Bronchial epithelial cell (primary cell): ENCODE results near the gene COPS7B. TPM values are rescaled to one million over a fixed set of nuclear protein-coding genes. Genes with fewer than 3 reads are reported as not detected.

Experiments used
- DNase-seq: peaks from one replicate; pipeline ENCODE4 v3.0.0-alpha.2; 2010; ENCODE audit warnings: low read depth
- FAIRE-seq: peaks from 2 replicates; lab custom pipeline; 2011; peaks lifted over from hg19 to GRCh38; lab: Jason Lieb, UNC
- H3K27me3 ChIP-seq: 2 replicates; pipeline ENCODE4 v1.5.1; 2011; ENCODE audit warnings: low read length; ENCODE audit not compliant: control insufficient read depth, insufficient read depth
- H3K36me3 ChIP-seq: 2 replicates; pipeline ENCODE4 v1.5.1; 2011; ENCODE audit warnings: low read length; ENCODE audit not compliant: control insufficient read depth, insufficient read depth
- H3K4me3 ChIP-seq: 2 replicates; pipeline ENCODE4 v1.5.1; 2011; ENCODE audit warnings: mild to moderate bottlenecking, low read depth, low read length, control low read depth
- total RNA-seq: library from RNA; depleted of rRNA; stranded (reverse); fragments of >200 nt; gene quantifications from 2 replicates; pipeline ENCODE4 v1.2.1, GENCODE V29; 2014
- TF ChIP-seq, protein P1 (sequence below): IDR thresholded peaks from 2 replicates; pipeline ENCODE4 v1.5.1; 2011; ENCODE audit warnings: mild to moderate bottlenecking, moderate library complexity, low read length, control low read depth, inconsistent platforms; ENCODE audit not compliant: insufficient read depth, severe bottlenecking

COPS7B gene
- total RNA-seq, 1 donor from 2014 or later: 12.6 TPM

DNA sequence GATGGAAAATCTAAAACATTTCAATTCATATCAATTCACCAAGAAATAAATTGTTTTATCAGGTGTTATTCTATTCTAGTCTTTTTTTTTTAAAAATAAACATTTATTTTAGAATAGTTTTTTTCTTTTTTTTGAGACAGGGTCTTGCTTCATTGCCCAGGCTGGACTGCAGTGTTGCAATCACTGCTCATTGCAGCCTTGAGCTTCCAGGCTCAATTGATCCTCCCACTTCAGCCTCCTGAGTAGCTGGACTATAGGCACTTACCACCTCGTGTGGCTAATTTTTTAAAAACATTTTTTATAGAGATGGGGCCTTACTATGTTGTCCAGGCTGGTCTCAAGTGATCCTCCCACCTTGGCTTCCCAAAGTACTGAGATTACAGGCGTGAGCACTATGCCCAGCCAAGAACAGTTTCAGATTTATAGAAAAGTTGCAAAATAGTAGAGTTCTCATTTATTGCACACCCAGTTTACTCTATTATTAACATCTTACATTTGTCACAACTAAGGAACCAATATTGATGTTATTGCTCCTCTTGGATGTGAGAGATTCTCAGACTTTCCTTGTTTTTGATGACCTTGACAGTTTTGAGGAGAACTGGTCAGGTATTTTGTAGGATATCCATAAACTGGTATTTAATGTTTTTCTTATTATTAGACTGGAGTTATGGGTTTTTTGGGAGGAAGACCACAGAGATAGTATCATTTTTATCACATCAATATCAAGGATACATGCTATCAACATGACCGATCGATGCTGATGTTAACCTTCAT lies 35.0 kb upstream of the COPS7B start:
- no peaks in the 10 kb centered on the region for H3K27me3 ChIP-seq
- DNase-seq (no peak), FAIRE-seq (no peak)
- H3K4me3 ChIP-seq: no peak overlapping the region
- no peaks in the 10 kb centered on the region for H3K36me3 ChIP-seq
- TF ChIP-seq, protein P1, sequence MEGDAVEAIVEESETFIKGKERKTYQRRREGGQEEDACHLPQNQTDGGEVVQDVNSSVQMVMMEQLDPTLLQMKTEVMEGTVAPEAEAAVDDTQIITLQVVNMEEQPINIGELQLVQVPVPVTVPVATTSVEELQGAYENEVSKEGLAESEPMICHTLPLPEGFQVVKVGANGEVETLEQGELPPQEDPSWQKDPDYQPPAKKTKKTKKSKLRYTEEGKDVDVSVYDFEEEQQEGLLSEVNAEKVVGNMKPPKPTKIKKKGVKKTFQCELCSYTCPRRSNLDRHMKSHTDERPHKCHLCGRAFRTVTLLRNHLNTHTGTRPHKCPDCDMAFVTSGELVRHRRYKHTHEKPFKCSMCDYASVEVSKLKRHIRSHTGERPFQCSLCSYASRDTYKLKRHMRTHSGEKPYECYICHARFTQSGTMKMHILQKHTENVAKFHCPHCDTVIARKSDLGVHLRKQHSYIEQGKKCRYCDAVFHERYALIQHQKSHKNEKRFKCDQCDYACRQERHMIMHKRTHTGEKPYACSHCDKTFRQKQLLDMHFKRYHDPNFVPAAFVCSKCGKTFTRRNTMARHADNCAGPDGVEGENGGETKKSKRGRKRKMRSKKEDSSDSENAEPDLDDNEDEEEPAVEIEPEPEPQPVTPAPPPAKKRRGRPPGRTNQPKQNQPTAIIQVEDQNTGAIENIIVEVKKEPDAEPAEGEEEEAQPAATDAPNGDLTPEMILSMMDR: no peak

DNA sequence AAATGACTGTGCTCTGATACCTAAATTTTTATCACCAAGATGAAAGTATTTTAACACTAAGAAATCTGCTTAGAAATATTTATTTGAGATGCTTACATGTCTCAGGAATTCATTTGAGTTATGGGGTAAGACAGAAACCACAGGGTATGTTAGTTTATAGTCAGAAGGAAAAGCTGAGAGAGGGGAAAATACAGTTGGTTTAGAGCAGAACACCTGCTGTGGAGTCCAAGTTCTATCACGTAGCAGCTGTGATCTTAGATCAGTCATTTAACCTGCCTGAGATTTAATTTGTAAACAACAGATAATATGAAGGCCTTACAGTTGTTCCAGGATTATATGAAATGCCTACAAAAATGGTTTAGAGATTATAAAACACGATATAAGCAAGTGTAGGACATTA lies 34.2 kb upstream of the COPS7B start:
- Histone ChIP-seq H3K27me3 (no peaks in the 10 kb centered on the region), H3K4me3 (no peak overlapping the region), H3K36me3 (no peaks in the 10 kb centered on the region)
- TF ChIP-seq, protein P1: no peak
- DNase-seq (no peak), FAIRE-seq (no peak)

- DNase-seq (no peak), FAIRE-seq (no peak)
- no peak overlapping the region for H3K4me3 ChIP-seq
- TF ChIP-seq, protein P1: no peak
- no peaks in the 10 kb centered on the region for H3K27me3 ChIP-seq
- H3K36me3 ChIP-seq: no peaks in the 10 kb centered on the region
Measured at GRCh38 chr2:231761735-231762134, 24.5 kb upstream of the COPS7B start.

DNA sequence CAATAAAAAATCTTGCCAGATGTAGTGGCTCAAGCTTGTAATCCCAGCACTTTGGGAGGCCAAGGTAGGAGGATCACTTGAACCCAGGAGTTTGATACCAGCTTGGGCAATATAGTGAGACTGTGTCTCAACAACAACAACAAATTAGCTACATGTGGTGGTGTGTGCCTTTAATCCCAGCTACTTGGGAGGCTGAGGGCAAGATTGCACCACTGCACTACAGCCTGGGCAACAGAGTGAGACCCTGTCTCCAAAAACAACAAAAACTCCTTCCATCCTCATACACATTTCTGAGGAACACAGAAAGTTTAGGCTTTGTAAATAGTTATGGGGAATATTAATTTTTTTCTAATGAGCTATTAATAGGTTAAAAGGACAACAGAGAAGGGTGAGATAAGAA lies 22.1 kb upstream of the COPS7B start:
- DNase-seq (no peak), FAIRE-seq (no peak)
- TF ChIP-seq, protein P1: no peak
- Histone ChIP-seq H3K27me3 (no peaks in the 10 kb centered on the region), H3K36me3 (no peaks in the 10 kb centered on the region), H3K4me3 (no peak overlapping the region)

DNA sequence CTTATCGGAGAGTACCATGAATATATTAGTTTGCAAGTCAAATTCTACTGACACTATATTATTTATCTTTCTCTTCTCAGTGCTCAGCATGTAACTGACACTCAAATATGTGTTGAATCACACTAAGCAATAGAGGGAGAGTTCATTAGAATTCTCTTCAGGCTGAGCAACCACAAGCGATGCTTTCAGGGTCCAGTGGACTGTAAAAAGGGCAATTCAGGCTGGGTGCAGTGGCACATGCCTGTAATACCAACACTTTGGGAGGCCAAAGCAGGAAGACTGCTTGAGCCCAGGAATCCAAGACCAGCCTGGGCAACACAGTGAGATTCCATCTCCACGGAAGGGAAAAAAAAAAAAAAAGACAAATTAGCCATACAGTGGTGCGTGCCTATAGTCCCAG lies 21.5 kb upstream of the COPS7B start:
- FAIRE-seq (no peak), DNase-seq (no peak)
- Histone ChIP-seq H3K4me3 (no peak overlapping the region), H3K27me3 (no peaks in the 10 kb centered on the region), H3K36me3 (no peaks in the 10 kb centered on the region)
- TF ChIP-seq, protein P1: no peak
